ENCODE data around the gene ZGLP1. TPM values are rescaled to one million over a fixed set of nuclear protein-coding genes. Genes with fewer than 3 reads are reported as not detected.
"Not testable (repeated sequence)": the region's sequence is repeated elsewhere in the genome, so short reads cannot be mapped to it uniquely, and the experiment has no call there.

Gene ZGLP1
- total RNA-seq, 1 donor from 2014 or later: 2.3 TPM

GRCh38 chr19:10284065-10284959 is 25.3 kb downstream of the ZGLP1 start:
- H3K36me3 ChIP-seq (ENCODE audit: control insufficient read depth, insufficient read depth, low read length): no peaks in the 10 kb centered on the region
- H3K4me3 ChIP-seq (ENCODE audit: low read depth, low read length): no peak overlapping the region
- H3K27me3 ChIP-seq (ENCODE audit: control insufficient read depth, insufficient read depth, low read length): peaks cover 24% of the 10 kb centered on the region
- DNase-seq (ENCODE audit: low read depth): no peak
- TF ChIP-seq CTCF (IDR thresholded peaks at IDR 0.05; ENCODE audit: insufficient read depth, low read length, poor library complexity, severe bottlenecking): no peak

- H3K27me3 ChIP-seq (ENCODE audit: control insufficient read depth, insufficient read depth, low read length): peaks cover 18% of the 10 kb centered on the region
- TF ChIP-seq CTCF (IDR thresholded peaks at IDR 0.05; ENCODE audit: insufficient read depth, low read length, poor library complexity, severe bottlenecking): no peak
- no peaks in the 10 kb centered on the region for H3K36me3 ChIP-seq (ENCODE audit: control insufficient read depth, insufficient read depth, low read length)
- no peak overlapping the region for H3K4me3 ChIP-seq (ENCODE audit: low read depth, low read length)
- DNase-seq (ENCODE audit: low read depth): no peak
These were observed 26.1 kb downstream of the ZGLP1 start for GRCh38 chr19:10283301-10284064.

GRCh38 chr19:10282043-10282442 is 27.6 kb downstream of the ZGLP1 start:
- H3K36me3 ChIP-seq (ENCODE audit: control insufficient read depth, insufficient read depth, low read length); DNase-seq (ENCODE audit: low read depth); H3K27me3 ChIP-seq (ENCODE audit: control insufficient read depth, insufficient read depth, low read length); H3K4me3 ChIP-seq (ENCODE audit: low read depth, low read length): not testable (repeated sequence)

- Histone ChIP-seq H3K4me3 (ENCODE audit: low read depth, low read length) (no peak overlapping the region), H3K27me3 (ENCODE audit: control insufficient read depth, insufficient read depth, low read length) (no peaks in the 10 kb centered on the region), H3K36me3 (ENCODE audit: control insufficient read depth, insufficient read depth, low read length) (no peaks in the 10 kb centered on the region)
- TF ChIP-seq CTCF (IDR thresholded peaks at IDR 0.05; ENCODE audit: insufficient read depth, low read length, poor library complexity, severe bottlenecking): no peak
- DNase-seq (ENCODE audit: low read depth): no peak
These were observed 29.7 kb downstream of the ZGLP1 start for GRCh38 chr19:10279737-10280442.

- no peak for TF ChIP-seq CTCF (IDR thresholded peaks at IDR 0.05; ENCODE audit: insufficient read depth, low read length, poor library complexity, severe bottlenecking)
- no peaks in the 10 kb centered on the region for H3K36me3 ChIP-seq (ENCODE audit: control insufficient read depth, insufficient read depth, low read length)
- H3K4me3 ChIP-seq (ENCODE audit: low read depth, low read length): no peak overlapping the region
- no peaks in the 10 kb centered on the region for H3K27me3 ChIP-seq (ENCODE audit: control insufficient read depth, insufficient read depth, low read length)
- no peak for DNase-seq (ENCODE audit: low read depth)
These were observed 30.7 kb downstream of the ZGLP1 start for GRCh38 chr19:10278935-10279334.

Measured in kidney epithelial cell (primary cell).